ENCODE results near the gene IER3.

The IER3 gene

GRCh38 chr6:30741063-30741779, 3.1 kb downstream of the IER3 start:
- peak overlapping the region; percentile 84 for H3K27ac ChIP-seq
- TF ChIP-seq, protein P1, sequence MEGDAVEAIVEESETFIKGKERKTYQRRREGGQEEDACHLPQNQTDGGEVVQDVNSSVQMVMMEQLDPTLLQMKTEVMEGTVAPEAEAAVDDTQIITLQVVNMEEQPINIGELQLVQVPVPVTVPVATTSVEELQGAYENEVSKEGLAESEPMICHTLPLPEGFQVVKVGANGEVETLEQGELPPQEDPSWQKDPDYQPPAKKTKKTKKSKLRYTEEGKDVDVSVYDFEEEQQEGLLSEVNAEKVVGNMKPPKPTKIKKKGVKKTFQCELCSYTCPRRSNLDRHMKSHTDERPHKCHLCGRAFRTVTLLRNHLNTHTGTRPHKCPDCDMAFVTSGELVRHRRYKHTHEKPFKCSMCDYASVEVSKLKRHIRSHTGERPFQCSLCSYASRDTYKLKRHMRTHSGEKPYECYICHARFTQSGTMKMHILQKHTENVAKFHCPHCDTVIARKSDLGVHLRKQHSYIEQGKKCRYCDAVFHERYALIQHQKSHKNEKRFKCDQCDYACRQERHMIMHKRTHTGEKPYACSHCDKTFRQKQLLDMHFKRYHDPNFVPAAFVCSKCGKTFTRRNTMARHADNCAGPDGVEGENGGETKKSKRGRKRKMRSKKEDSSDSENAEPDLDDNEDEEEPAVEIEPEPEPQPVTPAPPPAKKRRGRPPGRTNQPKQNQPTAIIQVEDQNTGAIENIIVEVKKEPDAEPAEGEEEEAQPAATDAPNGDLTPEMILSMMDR (conservative IDR thresholded peaks at IDR 0.05), result no peak

GRCh38 chr6:30740540-30740870, 3.8 kb downstream of the IER3 start:
- TF ChIP-seq, protein P1 (conservative IDR thresholded peaks at IDR 0.05), result no peak

DNA sequence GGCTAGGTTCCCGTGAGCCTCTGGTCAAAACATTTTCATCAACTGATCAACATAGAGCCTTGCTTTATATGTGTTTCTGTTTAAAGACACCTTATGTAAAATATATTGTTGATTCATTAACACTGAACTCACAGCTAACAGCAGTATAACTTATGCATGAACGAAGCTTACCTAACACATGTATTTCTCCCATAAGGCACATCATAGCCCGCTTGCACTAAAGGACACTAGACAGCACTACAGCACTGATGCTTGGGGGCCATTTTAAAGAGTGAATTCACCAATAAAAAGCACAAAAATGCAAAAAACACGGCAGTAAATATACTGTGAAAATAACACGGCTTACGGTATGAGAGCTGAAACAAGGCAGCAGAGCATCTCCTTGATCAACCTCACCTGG, 5.8 kb downstream of the IER3 start:
- H3K27ac ChIP-seq, result peak overlapping the region; percentile 44

More at GRCh38 chr6:30740540-30740870, 3.8 kb downstream of the IER3 start:
- H3K27ac ChIP-seq, result no peak overlapping the region; the same call in 1 of the 2 replicates

DNA sequence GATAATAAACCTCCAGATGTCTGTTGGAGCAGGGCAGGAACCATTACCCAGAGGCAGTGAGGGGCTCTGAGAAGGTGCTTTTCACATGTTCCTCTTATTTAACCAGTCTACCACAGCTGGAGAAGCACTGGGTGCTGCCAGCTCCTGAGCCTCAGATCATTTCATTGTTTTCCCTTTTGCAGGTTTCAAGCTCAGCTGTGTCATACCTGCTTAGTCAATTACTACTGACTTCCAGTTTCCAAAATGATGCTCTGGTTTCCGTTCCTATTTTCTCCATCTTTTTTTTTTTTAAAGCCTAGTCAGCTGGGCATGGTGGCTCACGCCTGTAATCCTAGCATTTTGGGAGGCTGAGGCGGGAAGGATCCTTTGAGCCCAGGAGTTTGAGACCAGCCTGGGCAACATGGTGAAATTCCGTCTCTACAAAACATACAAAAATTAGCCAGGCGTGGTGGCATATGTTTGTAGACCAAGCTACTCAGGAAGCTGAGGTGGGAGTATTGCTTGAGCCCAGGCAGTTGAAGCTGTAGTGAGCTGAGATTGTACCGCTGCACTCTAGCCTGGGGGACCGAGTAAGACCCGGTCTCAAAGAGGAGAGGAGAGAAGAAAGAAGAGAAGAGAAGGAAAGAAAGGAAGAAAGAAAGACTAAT, 8.6 kb downstream of the IER3 start:
- no peak overlapping the region for H3K27ac ChIP-seq

More for the DNA sequence above, 5.8 kb downstream of the IER3 start:
- TF ChIP-seq, protein P1 (conservative IDR thresholded peaks at IDR 0.05), result no peak

GRCh38 chr6:30732237-30732943, 12.0 kb downstream of the IER3 start:
- TF ChIP-seq, protein P1 (conservative IDR thresholded peaks at IDR 0.05), result no peak
- H3K27ac ChIP-seq, result no peak overlapping the region

More for the DNA sequence above, 8.6 kb downstream of the IER3 start:
- TF ChIP-seq, protein P1 (conservative IDR thresholded peaks at IDR 0.05), result no peak

DNA sequence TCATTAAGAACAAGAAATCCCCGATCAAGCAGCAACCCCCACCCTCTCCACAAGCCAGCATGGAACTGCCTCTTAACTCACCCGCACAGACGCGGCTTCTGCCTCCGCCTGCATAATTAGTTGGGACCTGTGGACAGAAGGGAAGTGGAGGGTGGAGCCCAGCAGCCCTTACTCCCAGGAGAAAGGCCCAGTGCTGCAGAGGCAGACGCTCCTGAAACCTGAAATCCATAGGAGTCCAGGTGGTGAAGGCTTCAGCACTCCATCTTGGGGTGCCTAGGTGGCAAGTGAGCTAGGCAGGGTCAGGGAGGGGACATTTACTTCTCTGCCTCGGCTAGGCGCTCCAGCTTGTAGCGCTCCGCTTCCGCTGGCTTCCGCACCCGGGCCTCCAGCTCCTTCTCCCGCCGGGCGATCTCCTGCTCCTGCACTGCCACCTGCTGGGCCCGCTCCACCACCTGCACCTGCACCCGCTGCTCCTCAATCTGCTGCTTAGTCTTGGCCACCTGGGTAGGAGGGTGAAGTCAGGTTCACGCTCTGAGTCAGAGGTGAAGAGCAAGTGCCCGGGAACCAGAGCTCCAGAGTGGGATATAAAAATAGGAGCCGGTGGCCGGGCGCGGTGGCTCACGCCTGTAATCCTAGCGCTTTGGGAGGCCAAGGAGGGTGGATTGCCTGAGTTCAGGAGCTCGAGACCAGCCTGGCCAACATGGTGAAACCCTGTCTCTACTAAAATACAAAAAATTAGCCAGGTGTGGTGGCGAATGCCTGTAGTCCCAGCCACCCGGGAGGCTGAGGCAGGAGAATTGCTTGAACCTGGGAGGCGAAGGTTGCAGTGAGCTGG, 13.5 kb downstream of the IER3 start:
- peak overlapping the region; percentile 54 for H3K27ac ChIP-seq

More for the DNA sequence above, 13.5 kb downstream of the IER3 start:
- TF ChIP-seq, protein P1 (conservative IDR thresholded peaks at IDR 0.05), result peak; percentile 91
